Measurements from ENCODE around the gene PGAM5. TPM values are rescaled to one million over a fixed set of nuclear protein-coding genes. Genes with fewer than 3 reads are reported as not detected.

The PGAM5 gene
- total and polyA plus RNA-seq, 2 experiments from 2014 or later: 10.2 to 28.7 TPM

DNA sequence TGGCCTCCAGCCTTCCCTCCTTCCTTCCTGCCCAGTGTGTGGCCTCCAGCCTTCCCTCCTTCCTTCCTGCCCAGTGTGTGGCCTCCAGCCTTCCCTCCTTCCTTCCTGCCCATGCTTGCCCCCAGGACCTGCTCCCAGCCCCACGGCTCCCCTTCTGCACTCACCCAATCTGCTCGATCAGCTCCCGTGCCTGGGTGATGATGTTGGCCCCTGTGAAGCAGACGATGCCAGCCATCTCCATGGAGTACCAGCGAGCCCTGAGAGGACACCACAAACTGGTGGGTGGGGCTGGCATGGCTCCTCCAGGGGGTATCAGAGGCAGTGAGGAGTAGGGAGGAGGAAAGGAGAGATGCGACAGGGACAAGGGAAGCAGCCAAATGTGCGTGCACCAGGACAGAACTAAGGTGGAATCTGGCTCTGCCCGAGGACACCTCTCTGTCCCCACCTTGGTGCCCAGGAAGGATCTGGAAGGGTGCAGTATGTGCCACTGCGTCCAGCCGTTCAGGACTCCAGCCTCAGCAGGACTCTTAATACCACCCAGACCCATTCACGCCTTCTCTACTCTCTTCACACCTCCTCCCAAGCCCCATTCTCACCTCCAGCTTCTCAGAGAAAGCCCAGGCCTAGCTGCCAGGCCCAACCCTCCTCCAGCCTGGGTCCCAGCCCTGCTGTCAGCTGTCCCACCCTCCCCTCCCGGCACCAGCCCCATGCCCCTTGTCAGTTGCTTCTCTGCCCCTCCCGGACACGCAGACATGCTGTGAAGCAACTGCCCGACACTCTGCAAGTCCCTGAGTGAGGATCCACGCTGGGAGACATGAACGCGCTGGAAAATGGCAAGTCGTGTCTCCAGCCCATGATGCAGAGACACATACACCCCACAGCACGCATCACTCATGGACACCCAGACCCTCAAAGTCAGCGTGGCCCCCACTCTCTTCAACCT is 46.2 kb upstream of the PGAM5 start:
- no peaks in the 10 kb centered on the region for H4K20me1 ChIP-seq (ENCODE audit: insufficient read depth)
- H3K4me2 ChIP-seq (ENCODE audit: unreplicated experiment): no peak overlapping the region
- H3K9ac ChIP-seq: no peak overlapping the region
- 89 to 93% methylated on average over 20 to 21 of the region's 21 CpGs for WGBS, 2 experiments (ENCODE audit: low coverage in 1 of 2, low lambda C conversion rate in 2 of 2, missing lambda C conversion rate in 2 of 2)
- TF ChIP-seq EZH2 (IDR thresholded peaks at IDR 0.05; ENCODE audit: insufficient read depth, poor library complexity, severe bottlenecking) (no peak), EZH2phosphoT487 (IDR thresholded peaks at IDR 0.05; ENCODE audit: insufficient read depth, low read depth) (no peak)
- H2AFZ ChIP-seq: no peak overlapping the region
- H3K9me3 ChIP-seq (ENCODE audit: low read depth): no peaks in the 10 kb centered on the region
- no peaks in the 10 kb centered on the region for H3K79me2 ChIP-seq (ENCODE audit: insufficient read depth)
- in situ Hi-C loops (cut with MboI): no loop called here
- H3F3A ChIP-seq (ENCODE audit: insufficient read depth): no peaks in the 10 kb centered on the region
- H3K9me2 ChIP-seq (ENCODE audit: insufficient read depth): no peaks in the 10 kb centered on the region
- H3K4me1 ChIP-seq (ENCODE audit: insufficient read depth): no peaks in the 10 kb centered on the region
- no peaks in the 10 kb centered on the region; the same call in 1 of the 2 replicates for H3K36me3 ChIP-seq (ENCODE audit: low read depth)
- no peak for DNase-seq
- no peak overlapping the region for H3K27ac ChIP-seq
- H3K27me3 ChIP-seq (replicated peaks; ENCODE audit: insufficient read depth): no peaks in the 10 kb centered on the region
- no peak overlapping the region for H3K4me3 ChIP-seq

DNA sequence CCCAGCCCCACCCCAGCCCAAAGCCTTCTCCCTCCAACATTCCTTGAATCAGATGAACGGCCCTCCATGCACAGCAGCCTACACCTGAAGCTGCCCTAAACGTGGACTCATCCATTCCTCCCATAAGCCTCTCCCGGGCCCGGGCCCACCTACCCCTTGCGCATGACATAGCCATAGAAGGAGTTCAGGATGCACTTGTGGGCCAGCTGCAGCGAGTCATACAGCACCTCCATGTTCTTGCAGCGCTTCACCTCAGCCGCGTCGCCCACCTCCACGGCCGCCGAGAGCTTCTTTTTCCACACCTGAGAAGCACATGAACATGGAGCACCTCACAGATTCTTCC is 45.5 kb upstream of the PGAM5 start:
- H3K27ac ChIP-seq: no peak overlapping the region
- no peak for DNase-seq
- no peaks in the 10 kb centered on the region for H4K20me1 ChIP-seq (ENCODE audit: insufficient read depth)
- in situ Hi-C loops (cut with MboI): no loop called here
- H3K4me3 ChIP-seq: no peak overlapping the region
- H3K9ac ChIP-seq: no peak overlapping the region
- H3K4me1 ChIP-seq (ENCODE audit: insufficient read depth): no peaks in the 10 kb centered on the region
- no peak for TF ChIP-seq EZH2 (IDR thresholded peaks at IDR 0.05; ENCODE audit: insufficient read depth, poor library complexity, severe bottlenecking)
- no peaks in the 10 kb centered on the region for H3K79me2 ChIP-seq (ENCODE audit: insufficient read depth)
- H3K36me3 ChIP-seq (ENCODE audit: low read depth): no peaks in the 10 kb centered on the region; the same call in 1 of the 2 replicates
- no peaks in the 10 kb centered on the region for H3K9me2 ChIP-seq (ENCODE audit: insufficient read depth)
- H3K27me3 ChIP-seq (replicated peaks; ENCODE audit: insufficient read depth): no peaks in the 10 kb centered on the region
- WGBS, 2 experiments (ENCODE audit: low coverage in 1 of 2, low lambda C conversion rate in 2 of 2, missing lambda C conversion rate in 2 of 2): 98% methylated on average over 13 of the region's 13 CpGs
- no peaks in the 10 kb centered on the region for H3K9me3 ChIP-seq (ENCODE audit: low read depth)
- H3K4me2 ChIP-seq (ENCODE audit: unreplicated experiment): no peak overlapping the region
- H2AFZ ChIP-seq: no peak overlapping the region
- no peaks in the 10 kb centered on the region for H3F3A ChIP-seq (ENCODE audit: insufficient read depth)

GRCh38 chr12:132665794-132666193 is 44.8 kb upstream of the PGAM5 start:
- no peaks in the 10 kb centered on the region for H3F3A ChIP-seq (ENCODE audit: insufficient read depth)
- no peaks in the 10 kb centered on the region for H3K9me3 ChIP-seq (ENCODE audit: low read depth)
- DNase-seq: no peak
- no peaks in the 10 kb centered on the region for H4K20me1 ChIP-seq (ENCODE audit: insufficient read depth)
- no peak overlapping the region for H3K27ac ChIP-seq
- H3K9me2 ChIP-seq (ENCODE audit: insufficient read depth): no peaks in the 10 kb centered on the region
- H3K4me2 ChIP-seq (ENCODE audit: unreplicated experiment): no peak overlapping the region
- no peaks in the 10 kb centered on the region for H3K79me2 ChIP-seq (ENCODE audit: insufficient read depth)
- no peaks in the 10 kb centered on the region; the same call in 1 of the 2 replicates for H3K36me3 ChIP-seq (ENCODE audit: low read depth)
- TF ChIP-seq EZH2phosphoT487 (IDR thresholded peaks at IDR 0.05; ENCODE audit: insufficient read depth, low read depth) (no peak), EZH2 (IDR thresholded peaks at IDR 0.05; ENCODE audit: insufficient read depth, poor library complexity, severe bottlenecking) (no peak)
- H3K27me3 ChIP-seq (replicated peaks; ENCODE audit: insufficient read depth): no peaks in the 10 kb centered on the region
- no peak overlapping the region for H2AFZ ChIP-seq
- WGBS, 2 experiments (ENCODE audit: low coverage in 1 of 2, low lambda C conversion rate in 2 of 2, missing lambda C conversion rate in 2 of 2): 98 to 99% methylated on average over 6 of the region's 6 CpGs
- H3K4me1 ChIP-seq (ENCODE audit: insufficient read depth): no peaks in the 10 kb centered on the region
- no peak overlapping the region for H3K9ac ChIP-seq
- H3K4me3 ChIP-seq: no peak overlapping the region
- in situ Hi-C loops (cut with MboI): no loop called here

- Histone ChIP-seq H3K9ac (no peak overlapping the region), H3K4me3 (no peak overlapping the region), H3K36me3 (ENCODE audit: low read depth) (no peaks in the 10 kb centered on the region; the same call in 1 of the 2 replicates), H3K79me2 (ENCODE audit: insufficient read depth) (no peaks in the 10 kb centered on the region), H3K27ac (no peak overlapping the region), H2AFZ (no peak overlapping the region), H3F3A (ENCODE audit: insufficient read depth) (no peaks in the 10 kb centered on the region), H3K9me2 (ENCODE audit: insufficient read depth) (no peaks in the 10 kb centered on the region), H4K20me1 (ENCODE audit: insufficient read depth) (no peaks in the 10 kb centered on the region), H3K27me3 (replicated peaks; ENCODE audit: insufficient read depth) (no peaks in the 10 kb centered on the region), H3K9me3 (ENCODE audit: low read depth) (no peaks in the 10 kb centered on the region), H3K4me1 (ENCODE audit: insufficient read depth) (no peaks in the 10 kb centered on the region), H3K4me2 (ENCODE audit: unreplicated experiment) (no peak overlapping the region)
- in situ Hi-C loops (cut with MboI): no loop called here
- no peak for TF ChIP-seq EZH2 (IDR thresholded peaks at IDR 0.05; ENCODE audit: insufficient read depth, poor library complexity, severe bottlenecking)
- no peak for TF ChIP-seq EZH2phosphoT487 (IDR thresholded peaks at IDR 0.05; ENCODE audit: insufficient read depth, low read depth)
- DNase-seq: no peak
- 97 to 98% methylated on average over 29 to 30 of the region's 30 CpGs for WGBS, 2 experiments (ENCODE audit: low coverage in 1 of 2, low lambda C conversion rate in 2 of 2, missing lambda C conversion rate in 2 of 2)
These were observed 42.2 kb upstream of the PGAM5 start for GRCh38 chr12:132668191-132669088.
